ENCODE results near the gene TCP10L. TPM values are rescaled to one million over a fixed set of nuclear protein-coding genes. Genes with fewer than 3 reads are reported as not detected.

Gene TCP10L
- total RNA-seq, 1 experiment from 2014 or later = 0.07 TPM

DNA sequence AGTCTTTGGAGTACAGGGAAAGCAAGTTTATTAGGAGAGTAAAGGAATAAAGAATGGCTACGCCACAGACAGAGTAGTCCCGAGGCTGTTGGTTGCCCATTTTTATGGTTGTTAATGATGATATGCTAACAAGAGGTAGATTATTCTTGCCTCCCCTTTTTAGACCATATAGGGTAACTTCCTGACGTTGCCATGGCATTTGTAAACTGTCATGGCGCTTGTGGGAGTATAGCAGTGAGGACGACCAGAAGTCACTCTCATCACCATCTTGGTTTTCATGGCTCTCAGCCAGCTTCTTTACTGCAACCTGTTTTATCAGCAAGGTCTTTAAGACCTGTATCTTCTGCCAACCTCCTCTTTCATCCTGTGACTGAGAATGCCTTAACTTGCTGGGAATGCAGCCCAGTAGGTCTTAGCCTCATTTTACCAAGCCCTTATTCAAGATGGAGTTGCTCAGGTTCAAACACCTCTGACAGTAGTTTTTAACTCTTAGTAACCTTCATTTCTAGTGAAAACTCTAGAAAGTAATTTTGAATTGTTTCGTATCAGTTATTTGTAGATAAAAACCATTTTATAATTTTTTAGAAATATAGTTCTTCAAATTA, 26.2 kb downstream of the TCP10L start:
- Histone ChIP-seq H4K20me1 (ENCODE audit: insufficient read depth, low read depth, low read length) (no peaks in the 10 kb centered on the region), H2AFZ (ENCODE audit: low read length) (no peak overlapping the region), H3K27ac (ENCODE audit: low read length) (no peak overlapping the region), H3K4me3 (ENCODE audit: low read length) (no peak overlapping the region), H3K36me3 (ENCODE audit: insufficient read depth, low read length) (no peaks in the 10 kb centered on the region), H3K9ac (ENCODE audit: low read length) (no peak overlapping the region), H3K9me2 (replicated peaks; ENCODE audit: insufficient read depth, low read length) (no peaks in the 10 kb centered on the region), H3K4me2 (ENCODE audit: low read depth, low read length, poor library complexity, severe bottlenecking) (no peak overlapping the region), H3K9me3 (ENCODE audit: low read length) (no peaks in the 10 kb centered on the region), H3K4me1 (ENCODE audit: low read length) (no peaks in the 10 kb centered on the region), H3K79me2 (ENCODE audit: low read length) (no peaks in the 10 kb centered on the region), H3K27me3 (ENCODE audit: low read length) (no peaks in the 10 kb centered on the region)
- DNase-seq = no peak

DNA sequence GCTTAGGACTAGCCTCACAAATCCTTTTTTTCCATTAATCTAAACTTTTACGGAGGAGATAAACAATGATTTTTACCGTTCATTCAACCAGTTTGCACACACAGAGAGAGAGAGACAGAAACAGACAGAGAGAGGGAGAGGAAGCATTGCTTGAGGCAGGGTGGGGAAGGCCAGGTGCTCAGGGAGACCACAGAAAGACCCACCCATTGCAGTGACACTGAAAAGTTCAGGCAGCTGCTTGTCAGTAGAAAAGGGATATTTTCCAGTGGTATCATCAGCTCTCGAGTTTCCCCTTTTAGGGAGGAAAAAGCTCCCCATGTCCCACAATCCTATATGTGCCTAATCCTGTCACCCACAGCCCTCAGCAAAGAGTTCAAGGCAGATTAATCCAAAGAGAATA, 27.2 kb downstream of the TCP10L start:
- Histone ChIP-seq H3K4me3 (ENCODE audit: low read length) (no peak overlapping the region), H3K4me2 (ENCODE audit: low read depth, low read length, poor library complexity, severe bottlenecking) (no peak overlapping the region), H3K9ac (ENCODE audit: low read length) (no peak overlapping the region), H2AFZ (ENCODE audit: low read length) (no peak overlapping the region), H3K79me2 (ENCODE audit: low read length) (no peaks in the 10 kb centered on the region), H3K9me2 (replicated peaks; ENCODE audit: insufficient read depth, low read length) (no peaks in the 10 kb centered on the region), H3K27ac (ENCODE audit: low read length) (no peak overlapping the region), H3K27me3 (ENCODE audit: low read length) (no peaks in the 10 kb centered on the region), H3K4me1 (ENCODE audit: low read length) (no peaks in the 10 kb centered on the region), H3K36me3 (ENCODE audit: insufficient read depth, low read length) (no peaks in the 10 kb centered on the region), H4K20me1 (ENCODE audit: insufficient read depth, low read depth, low read length) (no peaks in the 10 kb centered on the region), H3K9me3 (ENCODE audit: low read length) (no peaks in the 10 kb centered on the region)
- DNase-seq = no peak

DNA sequence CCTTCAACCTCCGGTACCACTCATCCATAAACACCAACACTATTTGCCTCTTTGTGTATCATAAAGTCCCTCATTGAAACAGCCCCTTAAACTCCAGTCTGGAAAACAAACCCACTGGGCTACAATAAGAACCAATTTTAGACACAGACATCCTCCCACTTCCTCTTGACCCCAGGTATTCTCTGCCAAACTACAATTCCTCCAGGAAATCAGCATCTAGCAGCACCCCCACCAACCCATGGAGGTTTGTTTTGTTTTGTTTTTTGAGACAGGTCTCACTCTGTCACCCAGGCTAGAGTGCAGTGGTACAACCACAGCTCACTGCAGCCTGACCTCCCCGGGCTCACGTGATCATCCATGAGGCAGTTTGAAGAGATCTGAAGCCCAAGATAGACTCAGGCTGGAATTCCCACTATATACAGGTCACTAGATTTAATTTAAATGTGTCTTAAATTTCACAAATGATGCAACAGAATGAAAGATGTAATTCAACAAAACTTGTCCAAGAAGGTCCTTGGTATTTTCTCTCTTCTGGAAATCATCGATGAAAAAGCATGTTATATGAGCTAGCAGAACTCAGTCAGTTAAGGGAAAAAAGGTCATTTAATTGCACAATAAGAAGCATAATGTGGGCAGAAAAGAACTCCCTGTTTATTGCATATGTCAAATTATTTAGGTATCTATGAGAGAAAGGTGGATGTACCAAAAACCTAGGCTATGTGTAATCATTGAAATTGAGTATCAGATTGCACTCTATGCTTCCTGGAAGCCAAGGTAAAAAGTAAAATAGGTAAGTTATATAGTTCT, 30.3 kb downstream of the TCP10L start:
- Histone ChIP-seq H3K27ac (ENCODE audit: low read length) (no peak overlapping the region), H3K79me2 (ENCODE audit: low read length) (no peaks in the 10 kb centered on the region), H2AFZ (ENCODE audit: low read length) (no peak overlapping the region), H3K9me3 (ENCODE audit: low read length) (no peaks in the 10 kb centered on the region), H3K9me2 (replicated peaks; ENCODE audit: insufficient read depth, low read length) (no peaks in the 10 kb centered on the region), H3K36me3 (ENCODE audit: insufficient read depth, low read length) (no peaks in the 10 kb centered on the region), H3K27me3 (ENCODE audit: low read length) (no peaks in the 10 kb centered on the region), H3K4me2 (ENCODE audit: low read depth, low read length, poor library complexity, severe bottlenecking) (no peak overlapping the region), H4K20me1 (ENCODE audit: insufficient read depth, low read depth, low read length) (no peaks in the 10 kb centered on the region), H3K4me1 (ENCODE audit: low read length) (no peaks in the 10 kb centered on the region), H3K9ac (ENCODE audit: low read length) (no peak overlapping the region), H3K4me3 (ENCODE audit: low read length) (no peak overlapping the region)
- no peak for DNase-seq

DNA sequence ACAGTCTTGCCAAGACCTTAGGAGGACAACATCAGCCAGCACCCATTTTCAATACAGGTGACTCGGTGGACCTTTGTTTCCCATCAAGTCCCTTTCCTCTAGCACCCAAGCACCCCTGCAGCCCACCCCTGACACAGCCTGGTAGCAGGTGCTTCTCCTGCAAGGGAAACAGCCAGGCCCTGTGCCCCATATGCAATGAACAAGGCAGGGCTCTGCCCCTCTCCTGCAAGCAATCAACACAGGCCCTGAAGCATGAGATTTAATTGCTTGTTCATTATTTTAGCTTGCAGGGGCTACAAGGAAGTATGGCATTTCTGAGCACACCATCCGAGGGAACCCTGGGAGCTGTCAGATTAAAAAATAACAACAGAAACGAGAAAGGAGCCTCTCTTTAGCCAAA, 35.4 kb downstream of the TCP10L start:
- H3K36me3 ChIP-seq (ENCODE audit: insufficient read depth, low read length) = no peaks in the 10 kb centered on the region
- H3K9me3 ChIP-seq (ENCODE audit: low read length) = no peaks in the 10 kb centered on the region
- no peaks in the 10 kb centered on the region for H3K79me2 ChIP-seq (ENCODE audit: low read length)
- no peaks in the 10 kb centered on the region for H3K4me1 ChIP-seq (ENCODE audit: low read length)
- DNase-seq = no peak
- H3K9ac ChIP-seq (ENCODE audit: low read length) = no peak overlapping the region
- H4K20me1 ChIP-seq (ENCODE audit: insufficient read depth, low read depth, low read length) = no peaks in the 10 kb centered on the region
- no peak overlapping the region for H3K4me3 ChIP-seq (ENCODE audit: low read length)
- no peaks in the 10 kb centered on the region for H3K9me2 ChIP-seq (replicated peaks; ENCODE audit: insufficient read depth, low read length)
- H3K4me2 ChIP-seq (ENCODE audit: low read depth, low read length, poor library complexity, severe bottlenecking) = no peak overlapping the region
- H2AFZ ChIP-seq (ENCODE audit: low read length) = no peak overlapping the region
- H3K27me3 ChIP-seq (ENCODE audit: low read length) = no peaks in the 10 kb centered on the region
- no peak overlapping the region for H3K27ac ChIP-seq (ENCODE audit: low read length)

DNA sequence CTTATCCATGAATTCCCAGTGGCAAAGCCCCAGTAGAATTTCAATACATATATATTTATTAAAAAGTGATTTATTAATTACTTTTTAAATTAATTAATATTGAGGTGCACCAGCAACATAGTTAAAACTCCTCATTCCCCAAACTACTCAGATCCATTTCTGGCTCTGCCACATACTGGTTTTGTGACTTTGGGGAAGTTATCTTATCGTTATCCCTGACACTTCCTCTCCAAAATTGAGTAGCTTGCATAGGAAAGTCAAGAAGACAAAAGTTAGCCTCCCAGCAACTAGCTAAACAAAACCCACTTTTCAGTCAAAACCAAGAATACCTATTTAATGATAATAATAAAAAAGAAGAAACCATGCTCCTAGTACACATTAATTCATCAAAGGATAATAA, 35.9 kb downstream of the TCP10L start:
- Histone ChIP-seq H4K20me1 (ENCODE audit: insufficient read depth, low read depth, low read length) (no peaks in the 10 kb centered on the region), H3K4me3 (ENCODE audit: low read length) (no peak overlapping the region), H3K27ac (ENCODE audit: low read length) (no peak overlapping the region), H3K9ac (ENCODE audit: low read length) (no peak overlapping the region), H3K27me3 (ENCODE audit: low read length) (no peaks in the 10 kb centered on the region), H3K4me1 (ENCODE audit: low read length) (no peaks in the 10 kb centered on the region), H3K4me2 (ENCODE audit: low read depth, low read length, poor library complexity, severe bottlenecking) (no peak overlapping the region), H3K9me3 (ENCODE audit: low read length) (no peaks in the 10 kb centered on the region), H3K36me3 (ENCODE audit: insufficient read depth, low read length) (no peaks in the 10 kb centered on the region), H3K79me2 (ENCODE audit: low read length) (no peaks in the 10 kb centered on the region), H3K9me2 (replicated peaks; ENCODE audit: insufficient read depth, low read length) (no peaks in the 10 kb centered on the region), H2AFZ (ENCODE audit: low read length) (no peak overlapping the region)
- DNase-seq = no peak

DNA sequence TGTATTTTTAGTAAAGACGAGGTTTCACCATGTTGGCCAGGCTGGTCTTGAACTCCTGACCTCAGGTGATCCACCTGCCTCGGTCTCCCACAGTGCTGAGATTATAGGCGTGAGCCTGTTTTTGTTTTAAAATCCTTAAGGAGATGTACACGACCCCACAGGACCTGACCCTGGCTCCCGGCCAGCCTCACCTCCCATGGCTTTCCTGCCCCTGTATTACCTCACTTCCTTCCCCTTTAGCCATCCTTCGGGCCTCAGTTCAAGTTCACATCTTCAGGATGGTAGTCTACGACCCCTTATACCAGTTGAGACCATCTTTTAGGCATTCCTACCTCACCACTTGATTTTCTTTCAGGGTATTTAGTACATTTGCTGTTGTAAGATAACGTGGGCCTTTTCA, 36.3 kb downstream of the TCP10L start:
- H2AFZ ChIP-seq (ENCODE audit: low read length) = no peak overlapping the region
- no peak overlapping the region for H3K4me2 ChIP-seq (ENCODE audit: low read depth, low read length, poor library complexity, severe bottlenecking)
- no peak for DNase-seq

DNA sequence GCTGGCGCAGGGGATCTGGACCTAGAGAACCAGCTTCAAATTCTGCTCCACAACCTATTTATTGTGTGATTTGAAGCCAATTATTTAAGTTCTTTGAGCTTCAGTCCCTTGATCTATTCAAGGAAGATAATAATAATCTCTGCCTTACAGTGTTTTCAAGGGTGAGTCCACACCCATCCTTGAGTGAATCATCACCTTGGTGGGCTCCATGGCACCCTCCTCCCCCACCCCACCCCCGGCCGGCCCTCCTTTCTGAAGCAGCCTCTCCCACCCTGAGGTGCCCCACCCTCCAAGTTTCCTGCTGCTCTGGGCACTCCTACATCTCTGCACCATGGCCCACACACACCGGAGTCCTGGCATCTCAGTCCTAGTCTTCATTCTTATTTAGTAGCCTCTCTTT, 38.3 kb downstream of the TCP10L start:
- no peak overlapping the region for H3K4me2 ChIP-seq (ENCODE audit: low read depth, low read length, poor library complexity, severe bottlenecking)
- H3K4me1 ChIP-seq (ENCODE audit: low read length) = no peaks in the 10 kb centered on the region
- H4K20me1 ChIP-seq (ENCODE audit: insufficient read depth, low read depth, low read length) = no peaks in the 10 kb centered on the region
- no peaks in the 10 kb centered on the region for H3K79me2 ChIP-seq (ENCODE audit: low read length)
- H3K9ac ChIP-seq (ENCODE audit: low read length) = no peak overlapping the region
- no peak overlapping the region for H3K27ac ChIP-seq (ENCODE audit: low read length)
- H3K36me3 ChIP-seq (ENCODE audit: insufficient read depth, low read length) = no peaks in the 10 kb centered on the region
- no peaks in the 10 kb centered on the region for H3K9me2 ChIP-seq (replicated peaks; ENCODE audit: insufficient read depth, low read length)
- no peak overlapping the region for H3K4me3 ChIP-seq (ENCODE audit: low read length)
- H3K9me3 ChIP-seq (ENCODE audit: low read length) = no peaks in the 10 kb centered on the region
- no peak for DNase-seq
- no peak overlapping the region for H2AFZ ChIP-seq (ENCODE audit: low read length)
- no peaks in the 10 kb centered on the region for H3K27me3 ChIP-seq (ENCODE audit: low read length)

More for the DNA sequence above, 36.3 kb downstream of the TCP10L start:
- Histone ChIP-seq H3K79me2 (ENCODE audit: low read length) (no peaks in the 10 kb centered on the region), H3K27me3 (ENCODE audit: low read length) (no peaks in the 10 kb centered on the region), H3K9me3 (ENCODE audit: low read length) (no peaks in the 10 kb centered on the region), H3K4me3 (ENCODE audit: low read length) (no peak overlapping the region), H3K9me2 (replicated peaks; ENCODE audit: insufficient read depth, low read length) (no peaks in the 10 kb centered on the region), H3K9ac (ENCODE audit: low read length) (no peak overlapping the region), H3K4me1 (ENCODE audit: low read length) (no peaks in the 10 kb centered on the region), H3K27ac (ENCODE audit: low read length) (no peak overlapping the region), H3K36me3 (ENCODE audit: insufficient read depth, low read length) (no peaks in the 10 kb centered on the region), H4K20me1 (ENCODE audit: insufficient read depth, low read depth, low read length) (no peaks in the 10 kb centered on the region)

DNA sequence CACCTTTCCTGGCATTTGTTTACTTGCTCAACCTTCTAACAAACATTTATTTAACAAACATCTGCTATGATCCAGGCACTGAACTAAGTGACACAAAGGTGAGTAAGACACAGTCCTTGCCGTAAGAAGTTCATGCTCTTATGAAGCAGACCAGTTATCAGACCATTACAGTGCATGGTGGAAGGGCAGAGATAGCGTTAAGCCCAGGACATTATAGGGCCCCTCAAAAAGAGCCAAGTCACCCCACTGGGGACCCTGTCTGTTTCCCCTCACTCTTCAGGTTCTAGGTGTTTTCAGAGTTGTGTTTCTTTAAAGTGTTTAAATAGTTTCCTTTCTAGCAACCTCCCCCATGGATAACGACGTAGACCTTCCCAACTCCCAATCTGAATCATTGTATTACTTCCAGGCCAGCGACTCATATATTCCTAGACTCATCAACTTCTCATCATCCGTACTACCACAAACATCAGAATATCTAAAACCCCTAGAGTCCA, 39.3 kb downstream of the TCP10L start:
- no peak overlapping the region for H3K9ac ChIP-seq (ENCODE audit: low read length)
- H3K9me2 ChIP-seq (replicated peaks; ENCODE audit: insufficient read depth, low read length) = no peaks in the 10 kb centered on the region
- no peak overlapping the region for H2AFZ ChIP-seq (ENCODE audit: low read length)
- H3K4me3 ChIP-seq (ENCODE audit: low read length) = no peak overlapping the region
- H3K9me3 ChIP-seq (ENCODE audit: low read length) = no peaks in the 10 kb centered on the region
- no peaks in the 10 kb centered on the region for H3K27me3 ChIP-seq (ENCODE audit: low read length)
- no peaks in the 10 kb centered on the region for H3K4me1 ChIP-seq (ENCODE audit: low read length)
- no peaks in the 10 kb centered on the region for H3K36me3 ChIP-seq (ENCODE audit: insufficient read depth, low read length)
- no peak overlapping the region for H3K4me2 ChIP-seq (ENCODE audit: low read depth, low read length, poor library complexity, severe bottlenecking)
- H4K20me1 ChIP-seq (ENCODE audit: insufficient read depth, low read depth, low read length) = no peaks in the 10 kb centered on the region
- no peak overlapping the region for H3K27ac ChIP-seq (ENCODE audit: low read length)
- no peaks in the 10 kb centered on the region for H3K79me2 ChIP-seq (ENCODE audit: low read length)
- DNase-seq = no peak

Data from Karpas-422 (cell line).